ENCODE data around the gene LIN52. TPM values are rescaled to one million over a fixed set of nuclear protein-coding genes. Genes with fewer than 3 reads are reported as not detected.

The LIN52 gene
- total RNA-seq, 1 experiment from 2014 or later, result 6.7 TPM

DNA sequence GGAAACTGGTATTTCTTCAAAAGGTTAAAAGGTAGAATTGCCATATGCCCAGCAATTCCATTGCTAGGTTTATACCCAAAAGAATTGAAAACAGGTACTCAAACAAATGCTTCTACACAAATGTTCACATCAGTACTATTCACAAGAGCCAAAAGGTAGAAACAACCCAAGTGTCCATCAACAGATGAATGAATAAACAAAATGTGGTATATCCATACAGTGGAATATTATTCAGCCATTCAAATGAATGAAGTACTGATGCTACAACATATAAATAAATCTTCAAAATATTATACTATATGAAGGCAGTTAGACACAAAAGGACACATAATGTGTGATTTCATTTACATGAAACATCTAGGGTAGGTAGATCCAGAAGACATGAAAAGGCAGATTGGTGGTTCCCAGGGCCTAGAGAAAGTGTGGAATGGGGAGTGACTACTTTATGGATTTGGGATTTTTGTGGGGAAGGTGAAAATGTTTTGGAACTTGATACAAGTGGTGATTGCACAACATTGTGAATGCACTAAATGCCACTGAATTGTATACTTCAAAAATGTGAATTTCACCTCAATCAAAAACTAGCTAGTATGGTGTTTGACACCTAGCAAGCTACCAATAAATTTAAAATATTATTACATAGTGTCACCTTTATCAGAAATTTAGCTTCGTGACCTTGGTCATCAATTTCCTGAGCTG lies 41.7 kb downstream of the LIN52 start:
- no TSS peak for BruUV-seq (replicated peaks)
- ChIA-PET POLR2A (no interaction called here), CTCF (no interaction called here)

DNA sequence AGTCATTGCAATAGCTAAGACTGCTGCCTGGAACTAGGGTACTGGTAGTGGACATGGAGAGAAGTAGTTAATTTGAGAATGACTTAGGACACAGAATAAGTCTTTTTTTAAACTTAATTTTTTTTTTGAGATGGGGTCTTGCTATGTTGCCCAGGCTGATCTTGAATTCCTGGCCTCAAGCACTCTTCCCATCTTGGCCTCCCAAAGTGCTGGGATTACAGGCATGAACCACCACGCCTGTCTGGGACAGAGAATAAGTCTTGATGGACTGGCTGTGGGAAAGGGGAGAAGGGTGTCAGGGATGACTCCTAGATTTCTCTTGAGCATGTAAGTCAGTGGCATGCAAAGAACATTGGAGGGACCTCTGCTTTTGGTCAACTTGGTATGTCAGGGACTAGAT lies 42.9 kb downstream of the LIN52 start:
- in situ Hi-C loops (cut with HindIII; ENCODE audit: low pct_unique_long_range_greater_than_20kb, low sequenced_read_pairs), result no loop called here
- ChIA-PET CTCF (no interaction called here), POLR2A (no interaction called here)

More for the DNA sequence above, 41.7 kb downstream of the LIN52 start:
- Histone ChIP-seq H3K27ac (ENCODE audit: low read length) (no peak overlapping the region), H3K4me3 (ENCODE audit: low read depth in 2 of 2, low read length in 2 of 2) (no peak overlapping the region), H3K27me3 (ENCODE audit: control insufficient read depth, insufficient read depth, low read length) (no peaks in the 10 kb centered on the region), H3K9me3 (ENCODE audit: control insufficient read depth, insufficient read depth, low read depth, low read length) (no peaks in the 10 kb centered on the region), H3K36me3 (ENCODE audit: control insufficient read depth, insufficient read depth, low read length) (no peaks in the 10 kb centered on the region), H3K4me1 (ENCODE audit: control insufficient read depth, insufficient read depth, low read length) (no peaks in the 10 kb centered on the region)
- in situ Hi-C loops (cut with HindIII; ENCODE audit: low pct_unique_long_range_greater_than_20kb, low sequenced_read_pairs) (no loop called here), intact Hi-C loops (cut with micrococcal nuclease; ENCODE audit: unreplicated experiment) (no loop called here)
- ATAC-seq (no peak), DNase-seq (ENCODE audit: low read depth, low spot score) (no peak)
- no peak for TF ChIP-seq CTCF (IDR thresholded peaks at IDR 0.05)
- TF ChIP-seq SIN3A (IDR thresholded peaks at IDR 0.05; ENCODE audit: borderline replicate concordance, insufficient read depth, low read depth, low read length), result no peak
- TF ChIP-seq TCF7L2 (IDR thresholded peaks at IDR 0.05; ENCODE audit: low read depth, low read length), result no peak
- TF ChIP-seq, protein P1, sequence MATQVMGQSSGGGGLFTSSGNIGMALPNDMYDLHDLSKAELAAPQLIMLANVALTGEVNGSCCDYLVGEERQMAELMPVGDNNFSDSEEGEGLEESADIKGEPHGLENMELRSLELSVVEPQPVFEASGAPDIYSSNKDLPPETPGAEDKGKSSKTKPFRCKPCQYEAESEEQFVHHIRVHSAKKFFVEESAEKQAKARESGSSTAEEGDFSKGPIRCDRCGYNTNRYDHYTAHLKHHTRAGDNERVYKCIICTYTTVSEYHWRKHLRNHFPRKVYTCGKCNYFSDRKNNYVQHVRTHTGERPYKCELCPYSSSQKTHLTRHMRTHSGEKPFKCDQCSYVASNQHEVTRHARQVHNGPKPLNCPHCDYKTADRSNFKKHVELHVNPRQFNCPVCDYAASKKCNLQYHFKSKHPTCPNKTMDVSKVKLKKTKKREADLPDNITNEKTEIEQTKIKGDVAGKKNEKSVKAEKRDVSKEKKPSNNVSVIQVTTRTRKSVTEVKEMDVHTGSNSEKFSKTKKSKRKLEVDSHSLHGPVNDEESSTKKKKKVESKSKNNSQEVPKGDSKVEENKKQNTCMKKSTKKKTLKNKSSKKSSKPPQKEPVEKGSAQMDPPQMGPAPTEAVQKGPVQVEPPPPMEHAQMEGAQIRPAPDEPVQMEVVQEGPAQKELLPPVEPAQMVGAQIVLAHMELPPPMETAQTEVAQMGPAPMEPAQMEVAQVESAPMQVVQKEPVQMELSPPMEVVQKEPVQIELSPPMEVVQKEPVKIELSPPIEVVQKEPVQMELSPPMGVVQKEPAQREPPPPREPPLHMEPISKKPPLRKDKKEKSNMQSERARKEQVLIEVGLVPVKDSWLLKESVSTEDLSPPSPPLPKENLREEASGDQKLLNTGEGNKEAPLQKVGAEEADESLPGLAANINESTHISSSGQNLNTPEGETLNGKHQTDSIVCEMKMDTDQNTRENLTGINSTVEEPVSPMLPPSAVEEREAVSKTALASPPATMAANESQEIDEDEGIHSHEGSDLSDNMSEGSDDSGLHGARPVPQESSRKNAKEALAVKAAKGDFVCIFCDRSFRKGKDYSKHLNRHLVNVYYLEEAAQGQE (IDR thresholded peaks at IDR 0.05; ENCODE audit: insufficient read depth in 1 of 2, low read depth in 2 of 2, low read length in 1 of 2), result no peak
- no peak for TF ChIP-seq POLR2AphosphoS5 (IDR thresholded peaks at IDR 0.05; ENCODE audit: low read depth, low read length)

More for the DNA sequence above, 42.9 kb downstream of the LIN52 start:
- TF ChIP-seq SIN3A (IDR thresholded peaks at IDR 0.05; ENCODE audit: borderline replicate concordance, insufficient read depth, low read depth, low read length) (no peak), CTCF (IDR thresholded peaks at IDR 0.05) (no peak), POLR2AphosphoS5 (IDR thresholded peaks at IDR 0.05; ENCODE audit: low read depth, low read length) (no peak), TCF7L2 (IDR thresholded peaks at IDR 0.05; ENCODE audit: low read depth, low read length) (no peak)
- TF ChIP-seq, protein P1 (IDR thresholded peaks at IDR 0.05; ENCODE audit: insufficient read depth in 1 of 2, low read depth in 2 of 2, low read length in 1 of 2), result no peak
- no peak overlapping the region for H3K27ac ChIP-seq (ENCODE audit: low read length)
- no peak for ATAC-seq
- intact Hi-C loops (cut with micrococcal nuclease; ENCODE audit: unreplicated experiment), result no loop called here
- H3K9me3 ChIP-seq (ENCODE audit: control insufficient read depth, insufficient read depth, low read depth, low read length), result no peaks in the 10 kb centered on the region
- no peaks in the 10 kb centered on the region for H3K27me3 ChIP-seq (ENCODE audit: control insufficient read depth, insufficient read depth, low read length)
- no peak for DNase-seq (ENCODE audit: low read depth, low spot score)
- H3K36me3 ChIP-seq (ENCODE audit: control insufficient read depth, insufficient read depth, low read length), result no peaks in the 10 kb centered on the region
- no peak overlapping the region for H3K4me3 ChIP-seq (ENCODE audit: low read depth in 2 of 2, low read length in 2 of 2)
- H3K4me1 ChIP-seq (ENCODE audit: control insufficient read depth, insufficient read depth, low read length), result no peaks in the 10 kb centered on the region
- BruUV-seq (replicated peaks), result no TSS peak

All from Panc1 (cell line).